Measurements from ENCODE around the gene NOL7.

The NOL7 gene

GRCh38 chr6:13597073-13597472 lies 18.1 kb upstream of the NOL7 start:
- DNase-seq (ENCODE audit: low read depth) = no peak

GRCh38 chr6:13600036-13600435 lies 15.1 kb upstream of the NOL7 start:
- DNase-seq (ENCODE audit: low read depth) = no peak

GRCh38 chr6:13604135-13604534 lies 11.0 kb upstream of the NOL7 start:
- DNase-seq (ENCODE audit: low read depth) = no peak

GRCh38 chr6:13604546-13605416 lies 10.4 kb upstream of the NOL7 start:
- no peak for DNase-seq (ENCODE audit: low read depth)

- DNase-seq (ENCODE audit: low read depth) = no peak
These were observed 9.5 kb upstream of the NOL7 start for GRCh38 chr6:13605634-13606033.

- DNase-seq (ENCODE audit: low read depth) = no peak
These were observed 3.4 kb upstream of the NOL7 start for GRCh38 chr6:13611715-13612114.

- no peak for DNase-seq (ENCODE audit: low read depth)
These were observed 2.0 kb upstream of the NOL7 start for GRCh38 chr6:13613029-13613594.

GRCh38 chr6:13614126-13614925 lies 809 bp upstream of the NOL7 start:
- no peak for DNase-seq (ENCODE audit: low read depth)

GRCh38 chr6:13615792-13616120 lies 621 bp downstream of the NOL7 start:
- DNase-seq (ENCODE audit: low read depth) = no peak

- no peak for DNase-seq (ENCODE audit: low read depth)
These were observed 1.9 kb downstream of the NOL7 start for GRCh38 chr6:13617066-13617465.

- DNase-seq (ENCODE audit: low read depth) = no peak
These were observed 9.7 kb downstream of the NOL7 start for GRCh38 chr6:13624871-13625288.

GRCh38 chr6:13629459-13630116 lies 14.5 kb downstream of the NOL7 start:
- no peak for DNase-seq (ENCODE audit: low read depth)

- no peak for DNase-seq (ENCODE audit: low read depth)
These were observed 15.4 kb downstream of the NOL7 start for GRCh38 chr6:13630499-13630898.

GRCh38 chr6:13633343-13633742 lies 18.2 kb downstream of the NOL7 start:
- no peak for DNase-seq (ENCODE audit: low read depth)

- no peak for DNase-seq (ENCODE audit: low read depth)
These were observed 21.0 kb downstream of the NOL7 start for GRCh38 chr6:13635948-13636658.

- DNase-seq (ENCODE audit: low read depth) = no peak
These were observed 22.9 kb downstream of the NOL7 start for GRCh38 chr6:13638014-13638413.

GRCh38 chr6:13638626-13639025 lies 23.5 kb downstream of the NOL7 start:
- no peak for DNase-seq (ENCODE audit: low read depth)

- DNase-seq (ENCODE audit: low read depth) = no peak
These were observed 26.2 kb downstream of the NOL7 start for GRCh38 chr6:13641315-13641714.

- no peak for DNase-seq (ENCODE audit: low read depth)
These were observed 28.0 kb downstream of the NOL7 start for GRCh38 chr6:13643125-13643524.

- no peak for DNase-seq (ENCODE audit: low read depth)
These were observed 33.7 kb downstream of the NOL7 start for GRCh38 chr6:13648850-13649249.

- no peak for DNase-seq (ENCODE audit: low read depth)
These were observed 34.3 kb downstream of the NOL7 start for GRCh38 chr6:13649393-13649792.

GRCh38 chr6:13653296-13653695 lies 38.2 kb downstream of the NOL7 start:
- DNase-seq (ENCODE audit: low read depth) = no peak

All from stimulated activated CD8-positive, alpha-beta memory T cell treated with anti-CD3 and anti-CD28 coated beads, Interleukin-12 subunit alpha, Interleukin-12 subunit beta, amount 100 ng/mL, for 1 hour (primary cell).